Stimulated activated CD4-positive, alpha-beta T cell treated with anti-CD3 and anti-CD28 coated beads, TNF-alpha, amount 100 ng/mL, for 48 hours (primary cell): ENCODE results near the gene NID1.
"Not testable (repeated sequence)": the region's sequence is repeated elsewhere in the genome, so short reads cannot be mapped to it uniquely, and the experiment has no call there.

Experiments used
- DNase-seq, 3 donors: peaks; one replicate each; pipeline ENCODE4 v3.0.0-alpha.2; 2020; ENCODE audit warnings: low read depth in 3 of 3

Gene NID1

GRCh38 chr1:235939480-235939775 is 125.5 kb downstream of the NID1 start:
- no peak for DNase-seq

GRCh38 chr1:235938709-235939479 is 126.0 kb downstream of the NID1 start:
- no peak for DNase-seq

GRCh38 chr1:235937123-235937522 is 127.8 kb downstream of the NID1 start:
- no peak for DNase-seq

- DNase-seq = no peak
Measured at GRCh38 chr1:235935235-235936225, 129.4 kb downstream of the NID1 start.

GRCh38 chr1:235933766-235934116 is 131.1 kb downstream of the NID1 start:
- no peak for DNase-seq

GRCh38 chr1:235933017-235933765 is 131.7 kb downstream of the NID1 start:
- no peak for DNase-seq

- DNase-seq = no peak
Measured at GRCh38 chr1:235932090-235932510, 132.8 kb downstream of the NID1 start.

GRCh38 chr1:235931171-235931738 is 133.6 kb downstream of the NID1 start:
- DNase-seq = no peak

GRCh38 chr1:235930543-235930942 is 134.3 kb downstream of the NID1 start:
- DNase-seq = no peak

- no peak for DNase-seq
Measured at GRCh38 chr1:235929216-235929615, 135.7 kb downstream of the NID1 start.

- no peak for DNase-seq
Measured at GRCh38 chr1:235928197-235928596, 136.7 kb downstream of the NID1 start.

- not testable (repeated sequence) for DNase-seq
Measured at GRCh38 chr1:235927551-235927950, 137.3 kb downstream of the NID1 start.
